ENCODE measurements around the gene MMP14. TPM values are rescaled to one million over a fixed set of nuclear protein-coding genes. Genes with fewer than 3 reads are reported as not detected.

Gene MMP14
- total and polyA plus RNA-seq, 2 experiments from 2014 or later, result 21.4 to 160 TPM

DNA sequence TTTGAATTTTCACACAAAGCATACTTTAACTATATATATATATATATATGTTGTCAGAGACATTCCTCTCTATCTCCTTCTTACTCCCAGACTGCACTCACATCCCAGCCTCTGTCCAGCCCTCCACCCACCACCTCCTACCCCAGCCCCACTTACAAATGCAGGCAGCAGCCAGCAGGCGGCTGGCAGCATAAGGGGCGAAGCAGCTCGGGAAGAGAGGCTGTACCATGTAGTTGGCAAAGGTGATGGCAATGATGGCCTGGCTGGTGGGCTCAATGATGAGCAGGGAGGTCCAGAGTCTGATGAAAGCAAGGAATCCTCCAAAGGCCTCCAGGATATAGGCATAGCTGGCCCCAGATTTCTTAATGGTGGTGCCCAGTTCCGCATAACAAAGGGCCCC, 23.6 kb upstream of the MMP14 start:
- DNase-seq (ENCODE audit: low spot score), result no peak
- no peak overlapping the region for H2AFZ ChIP-seq
- H3K9me2 ChIP-seq (replicated peaks; ENCODE audit: insufficient read depth), result no peaks in the 10 kb centered on the region
- H3K9me3 ChIP-seq (ENCODE audit: low read depth), result no peaks in the 10 kb centered on the region
- no peaks in the 10 kb centered on the region for H3K27me3 ChIP-seq
- H3K4me1 ChIP-seq (ENCODE audit: insufficient read depth), result peaks cover 14% of the 10 kb centered on the region
- H4K20me1 ChIP-seq (ENCODE audit: insufficient read depth, poor library complexity, severe bottlenecking), result no peaks in the 10 kb centered on the region
- peak overlapping the region; percentile 68 for H3K4me2 ChIP-seq
- TF ChIP-seq EZH2phosphoT487 (IDR thresholded peaks at IDR 0.05; ENCODE audit: low read depth, severe bottlenecking, unreplicated experiment) (no peak), EZH2 (IDR thresholded peaks at IDR 0.05; ENCODE audit: borderline replicate concordance) (no peak)
- TF ChIP-seq, protein P1, sequence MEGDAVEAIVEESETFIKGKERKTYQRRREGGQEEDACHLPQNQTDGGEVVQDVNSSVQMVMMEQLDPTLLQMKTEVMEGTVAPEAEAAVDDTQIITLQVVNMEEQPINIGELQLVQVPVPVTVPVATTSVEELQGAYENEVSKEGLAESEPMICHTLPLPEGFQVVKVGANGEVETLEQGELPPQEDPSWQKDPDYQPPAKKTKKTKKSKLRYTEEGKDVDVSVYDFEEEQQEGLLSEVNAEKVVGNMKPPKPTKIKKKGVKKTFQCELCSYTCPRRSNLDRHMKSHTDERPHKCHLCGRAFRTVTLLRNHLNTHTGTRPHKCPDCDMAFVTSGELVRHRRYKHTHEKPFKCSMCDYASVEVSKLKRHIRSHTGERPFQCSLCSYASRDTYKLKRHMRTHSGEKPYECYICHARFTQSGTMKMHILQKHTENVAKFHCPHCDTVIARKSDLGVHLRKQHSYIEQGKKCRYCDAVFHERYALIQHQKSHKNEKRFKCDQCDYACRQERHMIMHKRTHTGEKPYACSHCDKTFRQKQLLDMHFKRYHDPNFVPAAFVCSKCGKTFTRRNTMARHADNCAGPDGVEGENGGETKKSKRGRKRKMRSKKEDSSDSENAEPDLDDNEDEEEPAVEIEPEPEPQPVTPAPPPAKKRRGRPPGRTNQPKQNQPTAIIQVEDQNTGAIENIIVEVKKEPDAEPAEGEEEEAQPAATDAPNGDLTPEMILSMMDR (IDR thresholded peaks at IDR 0.05; ENCODE audit: poor library complexity), result no peak
- H3K36me3 ChIP-seq (replicated peaks; ENCODE audit: insufficient read depth, low read depth), result no peaks in the 10 kb centered on the region
- no peak overlapping the region for H3K4me3 ChIP-seq
- 79% methylated on average over 4 of the region's 4 CpGs for WGBS (ENCODE audit: low lambda C conversion rate, missing lambda C conversion rate)
- peaks cover 43% of the 10 kb centered on the region for H3K79me2 ChIP-seq
- H3K27ac ChIP-seq, result no peak overlapping the region

DNA sequence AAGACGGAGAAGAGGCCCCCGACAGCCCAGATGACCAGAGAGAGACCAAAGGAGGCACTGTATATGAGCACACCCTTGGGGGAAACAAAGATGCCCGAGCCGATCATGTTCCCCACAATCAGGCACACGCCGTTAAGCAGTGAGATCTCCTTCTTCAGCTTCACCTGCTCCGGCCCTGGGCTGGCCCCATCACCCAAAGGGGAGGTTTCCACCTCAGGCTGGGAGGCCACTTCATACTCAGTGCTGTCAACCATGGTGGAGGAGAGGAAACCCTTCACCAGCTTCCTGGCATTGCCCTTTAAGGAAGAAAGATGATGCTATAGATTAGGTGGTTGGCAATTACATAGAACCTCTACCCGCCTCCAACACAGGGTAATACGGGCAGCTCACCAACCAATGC, 23.2 kb upstream of the MMP14 start:
- no peaks in the 10 kb centered on the region for H3K9me2 ChIP-seq (replicated peaks; ENCODE audit: insufficient read depth)
- no peak overlapping the region for H3K27ac ChIP-seq
- 84% methylated on average over 9 of the region's 9 CpGs for WGBS (ENCODE audit: low lambda C conversion rate, missing lambda C conversion rate)
- TF ChIP-seq EZH2 (IDR thresholded peaks at IDR 0.05; ENCODE audit: borderline replicate concordance) (no peak), EZH2phosphoT487 (IDR thresholded peaks at IDR 0.05; ENCODE audit: low read depth, severe bottlenecking, unreplicated experiment) (no peak)
- TF ChIP-seq, protein P1 (IDR thresholded peaks at IDR 0.05; ENCODE audit: poor library complexity), result no peak
- no peaks in the 10 kb centered on the region for H4K20me1 ChIP-seq (ENCODE audit: insufficient read depth, poor library complexity, severe bottlenecking)
- H3K9me3 ChIP-seq (ENCODE audit: low read depth), result no peaks in the 10 kb centered on the region
- no peak overlapping the region for H3K4me3 ChIP-seq
- H3K36me3 ChIP-seq (replicated peaks; ENCODE audit: insufficient read depth, low read depth), result no peaks in the 10 kb centered on the region
- H2AFZ ChIP-seq, result no peak overlapping the region
- peaks cover 43% of the 10 kb centered on the region for H3K79me2 ChIP-seq
- peak overlapping the region; percentile 68 for H3K4me2 ChIP-seq
- peaks cover 14% of the 10 kb centered on the region for H3K4me1 ChIP-seq (ENCODE audit: insufficient read depth)
- H3K27me3 ChIP-seq, result no peaks in the 10 kb centered on the region
- DNase-seq (ENCODE audit: low spot score), result no peak

DNA sequence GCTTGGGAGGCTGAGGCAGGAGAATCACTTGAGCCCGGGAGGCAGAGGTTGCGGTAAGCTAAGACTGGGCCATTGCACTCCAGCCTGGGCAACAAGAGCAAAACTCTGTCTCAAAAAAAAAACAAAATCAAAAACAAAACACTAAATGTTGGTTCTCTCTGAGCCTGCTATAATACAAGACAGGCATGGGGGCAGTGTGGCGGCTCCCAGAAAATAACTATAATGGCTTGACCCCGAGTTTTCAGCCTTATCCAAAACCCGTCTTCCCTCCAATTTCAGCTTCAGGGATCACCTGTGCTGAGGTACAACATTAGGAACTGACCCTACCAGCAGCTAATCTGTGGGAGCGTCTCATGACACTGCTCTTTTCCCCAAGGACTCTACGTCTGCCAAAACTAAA, 22.0 kb upstream of the MMP14 start:
- DNase-seq (ENCODE audit: low spot score), result no peak
- no peaks in the 10 kb centered on the region for H3K27me3 ChIP-seq
- TF ChIP-seq EZH2phosphoT487 (IDR thresholded peaks at IDR 0.05; ENCODE audit: low read depth, severe bottlenecking, unreplicated experiment), result no peak
- TF ChIP-seq, protein P1 (IDR thresholded peaks at IDR 0.05; ENCODE audit: poor library complexity), result no peak
- no peak for TF ChIP-seq EZH2 (IDR thresholded peaks at IDR 0.05; ENCODE audit: borderline replicate concordance)
- no peaks in the 10 kb centered on the region for H3K9me3 ChIP-seq (ENCODE audit: low read depth)
- no peak overlapping the region for H2AFZ ChIP-seq
- no peaks in the 10 kb centered on the region for H3K36me3 ChIP-seq (replicated peaks; ENCODE audit: insufficient read depth, low read depth)
- H3K4me2 ChIP-seq, result peak overlapping the region; percentile 74
- H3K4me1 ChIP-seq (ENCODE audit: insufficient read depth), result peaks cover 17% of the 10 kb centered on the region
- H3K4me3 ChIP-seq, result peak overlapping the region; percentile 17
- peaks cover 43% of the 10 kb centered on the region for H3K79me2 ChIP-seq
- peak overlapping the region; percentile 89 for H3K27ac ChIP-seq
- WGBS (ENCODE audit: low lambda C conversion rate, missing lambda C conversion rate), result 74% methylated on average over 7 of the region's 7 CpGs
- H4K20me1 ChIP-seq (ENCODE audit: insufficient read depth, poor library complexity, severe bottlenecking), result no peaks in the 10 kb centered on the region
- no peaks in the 10 kb centered on the region for H3K9me2 ChIP-seq (replicated peaks; ENCODE audit: insufficient read depth)

Data from hepatocyte (in vitro differentiated cells).